ENCODE results near the gene PTDSS2.
"Not testable (repeated sequence)": the region's sequence is repeated elsewhere in the genome, so short reads cannot be mapped to it uniquely, and the experiment has no call there.

The PTDSS2 gene

DNA sequence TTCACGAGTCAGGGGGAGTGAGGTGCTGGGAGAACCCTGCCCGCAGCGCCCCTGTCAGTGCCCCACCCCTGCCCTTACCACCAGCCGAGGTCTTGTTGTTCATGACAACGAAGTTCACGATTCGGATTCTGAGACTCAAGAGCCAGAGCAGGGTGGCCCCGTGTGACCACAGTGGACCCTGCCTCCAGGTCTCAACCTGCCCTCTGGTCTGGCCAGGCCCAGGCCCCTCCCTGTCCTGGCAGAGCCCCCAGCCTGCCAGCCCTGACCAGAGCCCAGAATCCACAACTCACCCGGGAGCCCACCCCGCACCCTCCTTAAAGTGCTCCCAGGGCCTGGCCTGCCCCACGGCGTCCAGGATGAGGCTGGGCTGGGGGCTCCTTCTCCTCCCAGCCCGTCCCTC is 18.2 kb upstream of the PTDSS2 start:
- DNase-seq (ENCODE audit: low read depth in 4 of 4, low spot score in 1 of 4) = no peak

GRCh38 chr11:432501-433100 is 17.5 kb upstream of the PTDSS2 start:
- DNase-seq (ENCODE audit: low read depth in 4 of 4, low spot score in 1 of 4) = no peak

DNA sequence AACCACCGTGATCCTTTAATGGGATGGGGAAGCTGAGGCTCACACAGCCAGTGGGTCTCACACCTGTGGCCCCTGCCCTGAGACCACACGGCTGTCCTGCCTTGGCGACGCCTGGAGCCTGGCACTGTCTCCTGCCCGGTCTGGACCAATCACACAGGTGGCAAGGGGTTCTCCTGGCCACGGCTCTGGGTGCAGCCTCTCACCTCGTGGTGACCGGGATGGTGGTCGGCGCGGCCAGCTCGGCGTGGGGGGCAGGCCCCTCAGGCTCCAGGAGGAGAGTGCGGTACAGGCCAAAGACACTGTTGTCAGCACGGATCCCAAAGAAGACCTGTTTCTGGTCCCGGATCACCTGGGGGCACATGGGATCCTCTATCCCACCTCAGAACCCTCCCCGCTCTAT is 17.0 kb upstream of the PTDSS2 start:
- DNase-seq (ENCODE audit: low read depth in 4 of 4, low spot score in 1 of 4) = no peak

DNA sequence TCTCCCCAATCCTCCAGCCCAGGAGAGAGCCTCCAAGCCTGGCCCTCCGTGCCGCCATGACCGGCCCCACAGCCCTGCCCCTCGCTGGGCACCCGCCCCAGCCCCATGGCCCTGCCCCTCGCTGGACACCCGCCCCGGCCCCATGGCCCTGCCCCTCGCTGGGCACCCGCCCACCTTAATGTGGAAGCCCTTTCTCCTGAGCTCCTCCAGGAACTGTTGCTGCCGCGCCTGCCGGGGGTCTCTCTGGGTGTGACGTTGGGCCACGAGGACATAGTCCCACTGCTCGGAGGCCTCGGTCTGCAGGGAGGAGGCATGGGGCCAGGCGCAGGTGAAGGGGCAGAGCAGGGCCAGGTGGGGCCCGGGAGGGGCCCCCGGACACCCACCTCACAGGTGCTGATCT is 16.4 kb upstream of the PTDSS2 start:
- DNase-seq (ENCODE audit: low read depth in 4 of 4, low spot score in 1 of 4) = no peak

GRCh38 chr11:434496-434895 is 15.6 kb upstream of the PTDSS2 start:
- DNase-seq (ENCODE audit: low read depth in 4 of 4, low spot score in 1 of 4) = no peak

GRCh38 chr11:434999-435740 is 14.9 kb upstream of the PTDSS2 start:
- DNase-seq (ENCODE audit: low read depth in 4 of 4, low spot score in 1 of 4) = not testable (repeated sequence)

DNA sequence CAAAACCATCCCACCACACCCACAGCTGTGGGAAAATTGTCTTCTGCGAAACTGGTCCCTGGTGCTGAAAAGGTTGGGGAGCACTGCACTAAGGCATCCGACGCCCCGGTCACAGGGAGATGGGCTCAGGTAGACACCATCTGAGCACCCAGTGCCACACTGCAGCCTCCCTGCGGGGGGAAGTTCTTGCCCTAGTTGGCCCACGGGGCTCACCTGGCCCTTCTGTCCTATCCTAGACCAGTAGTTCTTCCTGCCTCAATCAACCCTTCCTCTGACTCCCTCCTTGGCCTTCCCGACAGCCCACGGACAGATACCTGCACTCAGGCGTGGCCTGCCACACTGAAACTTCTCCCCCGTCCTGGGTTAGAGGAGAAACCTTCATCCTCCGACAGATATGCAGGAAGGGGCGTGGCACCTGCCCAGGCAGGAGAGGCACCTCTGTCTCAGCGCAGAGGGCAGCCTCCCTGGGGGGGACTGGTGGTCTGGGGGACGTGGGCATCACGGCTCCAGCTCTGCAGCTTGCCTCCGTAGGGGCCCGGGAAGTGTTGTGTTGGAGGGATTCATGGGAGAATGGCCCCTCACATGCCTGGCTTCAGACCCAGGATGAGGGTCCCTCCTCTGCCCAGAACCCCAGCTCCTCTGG is 12.7 kb upstream of the PTDSS2 start:
- DNase-seq (ENCODE audit: low read depth in 4 of 4, low spot score in 1 of 4) = no peak

- no peak for DNase-seq (ENCODE audit: low read depth in 4 of 4, low spot score in 1 of 4)
Observed at GRCh38 chr11:438101-438844, 11.8 kb upstream of the PTDSS2 start.

DNA sequence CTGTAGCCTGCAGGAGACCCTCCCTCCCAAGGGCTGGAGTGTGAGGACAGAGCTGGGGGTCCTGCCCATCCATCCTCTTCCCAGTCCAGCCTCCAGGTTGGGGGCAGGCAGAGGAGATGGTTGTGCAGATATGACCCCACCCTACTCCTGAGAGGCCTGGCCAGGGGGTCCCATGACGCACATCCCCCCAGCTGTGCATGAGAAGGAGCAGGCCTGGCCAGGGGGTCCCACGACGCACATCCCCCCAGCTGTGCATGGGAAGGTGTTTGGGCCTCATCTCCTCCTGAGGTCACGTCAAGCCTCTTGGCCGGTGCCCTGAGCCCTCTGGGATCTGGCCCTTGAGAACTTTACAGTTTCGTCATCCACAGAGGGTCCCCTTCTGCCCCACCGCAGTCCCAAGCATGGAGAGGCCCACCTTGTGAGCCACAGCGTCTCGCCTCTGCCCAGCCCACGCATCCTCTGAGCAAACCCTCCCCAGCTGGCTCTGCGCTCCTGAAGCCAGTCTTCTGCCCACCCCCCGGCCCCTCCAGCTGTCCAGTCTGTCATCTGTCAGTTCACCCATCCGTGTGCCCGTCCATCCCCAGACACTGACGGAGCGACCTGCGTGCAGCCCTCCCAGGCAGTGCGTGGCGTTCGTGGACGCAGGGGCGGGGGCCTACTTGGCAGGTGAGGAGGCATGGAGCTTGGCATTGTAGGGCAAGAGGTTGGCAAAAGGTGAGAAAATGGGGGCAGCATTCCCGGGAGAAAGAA is 10.6 kb upstream of the PTDSS2 start:
- DNase-seq (ENCODE audit: low read depth in 4 of 4, low spot score in 1 of 4) = no peak

DNA sequence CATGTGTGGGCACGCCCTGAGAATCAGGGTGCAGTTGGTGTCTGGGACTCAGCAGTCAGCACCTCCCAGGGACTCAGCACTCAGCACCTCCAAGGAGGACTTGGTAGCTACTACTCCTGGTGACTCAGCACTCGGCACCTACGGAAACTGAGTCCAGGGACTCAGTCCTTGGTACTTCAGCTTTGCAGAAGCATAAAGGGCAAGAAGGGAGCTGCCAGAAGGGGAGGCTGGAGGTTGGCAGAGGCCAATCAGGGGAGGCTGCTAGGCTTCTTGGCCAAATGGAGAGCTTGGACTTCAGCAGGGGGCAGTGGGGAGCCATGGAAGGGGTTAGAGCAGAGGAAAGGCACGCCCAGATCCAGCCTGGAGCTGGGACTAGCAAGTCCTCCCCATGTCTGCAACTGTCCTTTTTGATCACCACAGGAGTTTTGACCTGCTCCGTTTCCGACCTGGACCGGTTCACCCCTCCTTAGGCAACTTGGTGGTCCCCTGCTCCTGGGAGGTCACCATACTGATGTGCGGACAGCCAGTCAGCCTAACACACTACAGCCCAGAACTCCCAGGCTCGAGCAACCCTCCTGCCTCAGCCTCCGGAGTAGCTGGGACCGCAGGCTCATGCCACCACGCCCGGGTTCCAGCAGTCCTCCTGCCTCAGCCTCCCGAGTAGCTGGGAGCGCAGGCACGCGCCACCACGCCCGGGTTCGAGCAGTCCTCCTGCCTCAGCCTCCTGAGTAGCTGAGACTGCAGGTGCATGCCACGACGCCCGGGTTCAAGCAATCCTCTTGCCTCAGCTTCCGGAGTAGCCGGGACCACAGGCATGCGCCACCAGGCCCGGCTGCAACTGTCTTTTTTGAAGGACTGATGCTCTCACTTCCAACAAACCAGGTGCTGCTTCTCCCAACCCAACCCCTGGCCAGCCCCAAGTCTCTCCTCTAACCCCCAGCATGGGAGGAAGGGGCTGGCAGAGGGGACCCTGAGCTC is 9.7 kb upstream of the PTDSS2 start:
- DNase-seq (ENCODE audit: low read depth in 4 of 4, low spot score in 1 of 4) = no peak

GRCh38 chr11:441043-441417 is 9.0 kb upstream of the PTDSS2 start:
- DNase-seq (ENCODE audit: low read depth in 4 of 4, low spot score in 1 of 4) = no peak

- DNase-seq (ENCODE audit: low read depth in 4 of 4, low spot score in 1 of 4) = peak in 2 of 4 experiments; percentile 48 to 59
Observed at GRCh38 chr11:441418-442274, 8.4 kb upstream of the PTDSS2 start, which contains the start of gene ANO9. Gene ANO9 (minus strand): TSS chr11:442011. CDS start chr11:441926, 85 bp downstream.

- DNase-seq (ENCODE audit: low read depth in 4 of 4, low spot score in 1 of 4) = no peak
Observed at GRCh38 chr11:442611-443081, 7.4 kb upstream of the PTDSS2 start.

- no peak for DNase-seq (ENCODE audit: low read depth in 4 of 4, low spot score in 1 of 4)
Observed at GRCh38 chr11:443542-444199, 6.4 kb upstream of the PTDSS2 start.

DNA sequence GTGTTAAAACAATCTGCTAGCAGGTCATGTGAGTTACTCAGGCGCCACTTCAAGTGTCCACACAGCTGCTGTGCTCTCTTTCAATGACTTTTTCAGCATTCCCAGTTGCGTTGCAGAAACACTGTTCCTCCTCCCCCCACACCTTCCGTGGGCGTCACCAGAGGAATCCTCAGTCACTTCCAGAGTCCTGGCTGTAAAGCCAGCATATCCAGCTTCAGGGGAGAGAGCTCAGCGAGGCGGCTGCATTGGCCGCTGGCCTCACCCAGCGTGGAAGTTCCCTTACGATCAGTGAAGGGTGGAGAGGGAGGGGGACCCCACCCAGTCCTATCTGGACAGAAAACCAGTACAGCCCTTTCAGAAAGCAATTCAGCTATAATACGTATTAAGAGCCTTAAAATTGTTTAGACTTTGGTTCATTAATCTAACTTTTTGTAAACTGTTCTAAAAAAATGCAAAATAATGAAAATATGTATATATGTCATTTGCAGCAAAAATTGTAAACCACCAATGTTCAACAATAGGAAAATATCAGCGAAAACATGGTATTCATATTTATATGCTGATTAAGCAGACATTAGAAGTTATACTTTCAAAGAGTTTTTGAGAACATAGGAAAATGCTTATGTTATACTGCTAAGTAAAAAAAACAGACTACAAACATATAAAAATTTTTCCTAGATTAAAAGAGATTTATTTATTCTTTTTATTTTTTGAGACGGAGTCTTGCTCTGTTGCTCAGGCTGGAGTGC is 5.5 kb upstream of the PTDSS2 start:
- DNase-seq (ENCODE audit: low read depth in 4 of 4, low spot score in 1 of 4) = no peak

DNA sequence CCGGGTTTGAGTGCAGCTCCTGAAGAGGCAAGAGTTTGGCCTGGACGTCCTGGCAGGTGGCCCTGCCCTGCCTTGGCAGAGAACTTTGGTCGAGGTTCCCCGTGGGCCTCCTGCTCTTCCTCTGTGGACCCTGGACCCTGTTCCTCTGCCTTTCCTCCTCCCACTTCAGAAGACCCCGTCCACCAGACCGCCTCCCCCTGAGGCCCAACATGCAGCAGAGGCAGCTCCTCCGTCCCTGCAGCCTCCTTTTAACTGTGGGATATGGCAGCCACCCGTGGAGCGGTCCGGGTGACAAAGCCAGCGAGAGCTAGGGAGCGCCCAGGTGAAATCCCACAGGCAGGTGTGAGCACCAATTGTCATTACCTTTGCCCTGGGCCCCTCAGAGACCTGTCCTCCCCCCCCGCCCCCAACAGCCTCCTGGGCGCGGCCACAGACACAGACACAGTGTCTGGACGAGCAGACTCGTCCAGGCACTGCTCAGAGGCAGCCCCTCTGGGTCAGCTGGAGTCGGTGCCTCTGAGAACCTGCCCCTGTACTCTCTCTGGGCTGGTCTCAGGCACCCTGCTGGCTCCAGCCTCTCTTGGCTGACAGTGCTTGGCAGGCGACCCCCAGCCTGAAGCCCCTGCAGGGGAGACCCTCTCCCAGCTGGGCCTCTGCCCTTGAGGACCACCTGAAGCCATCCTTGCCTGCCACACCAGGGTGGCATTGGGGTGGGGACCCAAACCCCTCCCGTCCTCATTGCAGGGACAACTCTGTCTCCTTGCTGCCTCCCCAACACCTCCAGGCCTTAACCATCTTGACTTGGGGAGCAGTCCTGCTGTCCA is 4.1 kb upstream of the PTDSS2 start:
- no peak for DNase-seq (ENCODE audit: low read depth in 4 of 4, low spot score in 1 of 4)

GRCh38 chr11:446891-447290 is 3.2 kb upstream of the PTDSS2 start:
- DNase-seq (ENCODE audit: low read depth in 4 of 4, low spot score in 1 of 4) = no peak

All from stimulated activated CD4-positive, alpha-beta T cell treated with anti-CD3 and anti-CD28 coated beads, Interleukin-1b, Interleukin-23, amount 100 ng/mL, for 24 hours (primary cell).